K562 (cell line): ENCODE results near the gene PNMA8A. TPM values are rescaled to one million over a fixed set of nuclear protein-coding genes. Genes with fewer than 3 reads are reported as not detected.

Source experiments
- ATAC-seq: fragments of 200-7000 bp; cut with Tn5 transposase; 3 replicates; pipeline ENCODE4 v1.9.1; 2020; ENCODE audit warnings: moderate library complexity
- BruUV-seq: library from RNA; stranded (reverse); fragments of 400-500 nt; replicated peaks from 2 replicates; lab custom pipeline; 2021; lab: Mats Ljungman, UMichigan
- CTCF ChIA-PET: fragments of 300-600 bp; formaldehyde crosslinking; extraction: SDS; loops from one replicate; lab custom pipeline; 2021; ENCODE audit warnings: low intra/inter-chr PET ratio; lab: Yijun Ruan, JAX
- POLR2A ChIA-PET: fragments of 300-600, 350-650 bp; sonication (Branson Sonifier 250); formaldehyde crosslinking; extraction: SDS; loops from one replicate; lab custom pipeline; 2021; ENCODE audit warnings: antibody characterized with exemption, inconsistent platforms; lab: Yijun Ruan, JAX
- DNase-seq, 4 experiments: peaks; one replicate each; pipeline versions ENCODE4 v3.0.0 to v3.0.0-alpha.2; 2011 to 2018; ENCODE audit warnings: low spot score in 3 of 4, mixed read lengths in 3 of 4; ENCODE audit errors: extremely low read depth in 1 of 4
- FAIRE-seq: peaks from 2 replicates; lab custom pipeline; 2011; peaks lifted over from hg19 to GRCh38; lab: Jason Lieb, UNC
- H2AFZ ChIP-seq: 2 replicates; pipeline ENCODE4 v1.6.0; 2011; ENCODE audit warnings: low read depth, low read length, control low read depth, inconsistent platforms
- H3K27ac ChIP-seq: fragments of 200-600 bp; 3 replicates; pipeline ENCODE4 v1.8.0; 2011; ENCODE audit warnings: low read depth, mild to moderate bottlenecking, control low read depth, inconsistent platforms, low read length, moderate library complexity, mixed read lengths; ENCODE audit errors: extremely low read depth
- H3K27me3 ChIP-seq, 2 experiments: fragments of 300-600 bp in 1 of 2; 2 replicates in 1 of 2; 3 replicates in 1 of 2; pipeline versions ENCODE4 v1.6.0 to v1.8.0; 2011; ENCODE audit warnings: inconsistent platforms in 2 of 2, low read length in 2 of 2, mild to moderate bottlenecking in 1 of 2, mixed read lengths in 1 of 2, moderate library complexity in 1 of 2; ENCODE audit not compliant: control insufficient read depth in 2 of 2, insufficient read depth in 2 of 2
- H3K36me3 ChIP-seq: fragments of 300-600 bp; 3 replicates; pipeline ENCODE4 v1.8.0; 2011; ENCODE audit warnings: mild to moderate bottlenecking, low read length, inconsistent platforms; ENCODE audit not compliant: control insufficient read depth, insufficient read depth
- H3K4me1 ChIP-seq, 2 experiments: fragments of 200-600 bp in 1 of 2; replicated peaks in 1 of 2; 2 replicates in 1 of 2; 3 replicates in 1 of 2; pipeline versions ENCODE4 v1.5.1 to v1.8.0; 2011; ENCODE audit warnings: inconsistent platforms in 2 of 2, low read length in 2 of 2, mild to moderate bottlenecking in 1 of 2, mixed read lengths in 1 of 2, moderate library complexity in 1 of 2; ENCODE audit not compliant: control insufficient read depth in 2 of 2, insufficient read depth in 2 of 2
- H3K4me2 ChIP-seq: 2 replicates; pipeline ENCODE4 v1.6.1; 2011; ENCODE audit warnings: low read length, control low read depth, inconsistent platforms, mixed read lengths; ENCODE audit not compliant: insufficient read depth
- H3K4me3 ChIP-seq: fragments of 200-600 bp; sonication (generic), shearing (Covaris generic); 2 replicates; pipeline ENCODE4 v1.5.1; 2016; ENCODE audit warnings: control low read depth, inconsistent platforms
- H3K79me2 ChIP-seq: fragments of 200-600 bp; 3 replicates; pipeline ENCODE4 v1.8.0; 2011; ENCODE audit warnings: low read length, inconsistent platforms; ENCODE audit not compliant: control insufficient read depth, insufficient read depth
- H3K9ac ChIP-seq, 2 experiments: 2 replicates each; pipeline versions ENCODE4 v1.6.0 to v1.6.1; 2011; ENCODE audit warnings: low read depth in 2 of 2, low read length in 2 of 2, control low read depth in 1 of 2, inconsistent platforms in 1 of 2, mild to moderate bottlenecking in 1 of 2, mixed read lengths in 1 of 2; ENCODE audit not compliant: insufficient read depth in 1 of 2
- H3K9me1 ChIP-seq: one replicate; pipeline ENCODE4 v1.6.0; 2011; ENCODE audit warnings: inconsistent platforms, mild to moderate bottlenecking, low read length, moderate library complexity; ENCODE audit not compliant: control insufficient read depth, insufficient read depth
- H3K9me3 ChIP-seq: replicated peaks from 2 replicates; pipeline ENCODE4 v1.5.1; 2011; ENCODE audit warnings: low read depth, low read length, inconsistent platforms; ENCODE audit not compliant: control insufficient read depth, insufficient read depth
- H4K20me1 ChIP-seq: replicated peaks from 2 replicates; pipeline ENCODE4 v1.6.1; 2011; ENCODE audit warnings: low read length, inconsistent platforms, mixed read lengths; ENCODE audit not compliant: control insufficient read depth, insufficient read depth
- CBX1 ChIP-seq: sonication (generic); IDR thresholded peaks from 2 replicates; pipeline ENCODE4 v1.6.1; 2016; ENCODE audit warnings: antibody characterized with exemption, low read depth, mild to moderate bottlenecking
- CHD1 ChIP-seq: fragments of 200-600 bp; sonication (generic); IDR thresholded peaks from one replicate; pipeline ENCODE4 v1.6.1; 2012; ENCODE audit warnings: mild to moderate bottlenecking, moderate library complexity, low read length, inconsistent platforms
- CREB3L1 ChIP-seq: fragments of 450-650 bp; IDR thresholded peaks from 2 replicates; pipeline ENCODE4 v1.6.1; 2014; ENCODE audit warnings: low read depth, mild to moderate bottlenecking, moderate library complexity, borderline replicate concordance
- DPF2 ChIP-seq: fragments of 450-650 bp; IDR thresholded peaks from 2 replicates; pipeline ENCODE4 v1.6.1; 2016
- ELF1 ChIP-seq: fragments of 200-800 bp; sonication (Bioruptor generic); IDR thresholded peaks from 2 replicates; pipeline ENCODE4 v1.6.1; 2016; ENCODE audit warnings: missing genetic modification characterization, missing compliant biosample characterization
- HNRNPL ChIP-seq: fragments of 200-400 bp; formaldehyde crosslinking; IDR thresholded peaks from 2 replicates; pipeline ENCODE4 v1.6.1; 2017; ENCODE audit warnings: low read depth, mild to moderate bottlenecking, low read length
- LARP7 ChIP-seq: fragments of 450-650 bp; IDR thresholded peaks from 2 replicates; pipeline ENCODE4 v1.6.1; 2016
- MECOM ChIP-seq: fragments of 250-450 bp; sonication (Bioruptor Pico); IDR thresholded peaks from 2 replicates; pipeline ENCODE4 v1.8.0; 2022; ENCODE audit warnings: inconsistent platforms
- MTA3 ChIP-seq: fragments of 450-650 bp; formaldehyde crosslinking; IDR thresholded peaks from 2 replicates; pipeline ENCODE4 v1.6.1; 2017; ENCODE audit warnings: mild to moderate bottlenecking, borderline replicate concordance
- MXI1 ChIP-seq: IDR thresholded peaks from 2 replicates; pipeline ENCODE4 v1.6.1; 2011; ENCODE audit warnings: low read depth, mild to moderate bottlenecking, improper control_type of control experiment, low read length
- NCOA4 ChIP-seq: fragments of 450-650 bp; IDR thresholded peaks from 2 replicates; pipeline ENCODE4 v1.6.1; 2018; ENCODE audit warnings: mild to moderate bottlenecking; ENCODE audit not compliant: partially characterized antibody
- SMARCA5 ChIP-seq: fragments of 450-650 bp; IDR thresholded peaks from 2 replicates; pipeline ENCODE4 v1.6.1; 2016
- SNAPC5 ChIP-seq: fragments of 250-450 bp; sonication (Bioruptor Pico); IDR thresholded peaks from 2 replicates; pipeline ENCODE4 v1.8.0; 2021; ENCODE audit warnings: moderate library complexity, mild to moderate bottlenecking, inconsistent platforms
- TAF15 ChIP-seq: fragments of 200-400 bp; formaldehyde crosslinking; IDR thresholded peaks from 2 replicates; pipeline ENCODE4 v1.6.1; 2017; ENCODE audit warnings: mild to moderate bottlenecking, low read depth, low read length, moderate library complexity
- TAF9B ChIP-seq: fragments of 450-650 bp; IDR thresholded peaks from 2 replicates; pipeline ENCODE4 v1.6.1; 2018; ENCODE audit warnings: mild to moderate bottlenecking; ENCODE audit not compliant: partially characterized antibody
- ZNF217 ChIP-seq: sonication (generic); formaldehyde crosslinking; IDR thresholded peaks from 2 replicates; pipeline ENCODE4 v1.8.0; 2022; ENCODE audit warnings: mild to moderate bottlenecking, missing genetic modification reagents
- WGBS: fragments of 100-300 bp; shearing (Covaris generic); methylation state at CpG from one replicate; pipeline ENCODE4 v1.1.6; 2016; ENCODE audit warnings: low coverage, mixed read lengths; ENCODE audit not compliant: insufficient coverage; ENCODE audit errors: missing lambda C conversion rate; 5-methylcytosine and 5-hydroxymethylcytosine counted together
- in situ Hi-C: fragments of 300-500 bp; cut with MboI; formaldehyde crosslinking; loops from 4 replicates; pipeline ENCODE4 v1.15.0; 2018; ENCODE audit warnings: inconsistent platforms, mixed read lengths
- intact Hi-C: fragments of 100-400 bp; cut with micrococcal nuclease; formaldehyde crosslinking; loops from 2 replicates; pipeline ENCODE4 v1.14.2; 2022
- polyA plus RNA-seq, 8 experiments: library from polyadenylated mRNA; depleted of rRNA in 4 of 8; stranded (reverse) in 5 of 8; unstranded in 3 of 8; fragments of >200 nt; fragmentation: Nextera tagmentation in 2 of 8; fragmentation: Illumina TruSeq in 1 of 8; extraction: Ambion mirVana in 2 of 8; extraction: Trizol in 1 of 8; gene quantifications; 2 replicates each; pipeline versions ENCODE4 v1.2.1 to v1.2.3, GENCODE V29; 2011 to 2014; ENCODE audit warnings: inconsistent platforms in 1 of 8, missing spikeins in 1 of 8
- total RNA-seq, 7 experiments: library from RNA; depleted of rRNA in 6 of 7; stranded (reverse); fragments of >200 nt in 6 of 7; fragmentation: Illumina TruSeq in 2 of 7; extraction: Trizol in 2 of 7; gene quantifications; 2 replicates each; pipeline versions ENCODE4 v1.2.1 to v1.2.3, GENCODE V29; 2011 to 2021; ENCODE audit warnings: low replicate concordance in 1 of 7

The PNMA8A gene
- total and polyA plus RNA-seq, 9 of the 15 experiments (the other 6 are each of a cell fraction or from before 2014, with no cell fraction given), result 6.6 to 23.8 (median 14.9) TPM

- TF ChIP-seq TAF9B, result no peak
- TF ChIP-seq TAF15, result no peak
Observed at GRCh38 chr19:46448601-46449000, 22.8 kb downstream of the PNMA8A start (continued).

DNA sequence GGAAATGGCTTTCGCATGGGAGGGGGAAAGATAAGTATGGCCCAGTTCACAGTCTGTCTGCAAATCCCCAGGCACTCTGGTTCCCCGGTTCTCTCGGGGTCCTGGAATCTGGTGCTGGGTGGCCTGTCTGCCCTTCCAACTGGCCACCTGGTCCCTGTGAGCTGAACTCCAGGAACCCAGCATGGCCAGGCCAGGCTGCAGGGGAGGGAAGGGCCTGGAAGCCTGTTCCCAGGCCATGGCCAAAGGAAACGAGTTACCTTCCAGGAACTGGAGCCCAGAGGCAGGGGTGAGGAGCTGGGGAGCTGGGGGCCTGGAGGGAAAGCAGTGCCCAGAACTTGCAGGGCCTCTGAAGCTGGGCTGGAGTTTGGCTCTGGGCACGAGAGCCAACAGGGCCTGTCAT is 23.5 kb downstream of the PNMA8A start:
- H3K4me3 ChIP-seq, result no peak overlapping the region
- H3K4me1 ChIP-seq, result no peaks in the 10 kb centered on the region
- BruUV-seq, result no TSS peak
- POLR2A ChIA-PET, result interaction anchor here (0.7 kb wide), 1 partner anchor 137 kb away, joined by 3 read pairs; no protein-coding TSS in a partner anchor
- peaks cover 2% of the 10 kb centered on the region for H3K9me3 ChIP-seq
- H3K79me2 ChIP-seq, result no peaks in the 10 kb centered on the region
- no peak overlapping the region for H3K4me2 ChIP-seq
- in situ Hi-C loops (no loop called here), intact Hi-C loops (no loop called here)
- no peak for TF ChIP-seq CHD1
- 0 out of 4 replicates have a peak overlapping the region, but pooled peaks of 1 of the 2 experiments have one; percentile 5 for H3K9ac ChIP-seq
- WGBS, result 3% methylated on average over 3 of the region's 5 CpGs
- peaks cover 18 to 29% of the 10 kb centered on the region in 2 experiments for H3K27me3 ChIP-seq
- no peaks in the 10 kb centered on the region for H3K36me3 ChIP-seq
- no peaks in the 10 kb centered on the region for H3K9me1 ChIP-seq
- no peak for DNase-seq
- FAIRE-seq, result no peak
- H2AFZ ChIP-seq, result no peak overlapping the region
- no peaks in the 10 kb centered on the region for H4K20me1 ChIP-seq
- no peak for ATAC-seq
- CTCF ChIA-PET, result no interaction called here
- H3K27ac ChIP-seq, result no peak overlapping the region

GRCh38 chr19:46447006-46447405 is 24.4 kb downstream of the PNMA8A start:
- Histone ChIP-seq H3K9ac (no peak overlapping the region), H3K9me3 (peaks cover 2% of the 10 kb centered on the region), H2AFZ (no peak overlapping the region), H3K27ac (no peak overlapping the region), H3K36me3 (no peaks in the 10 kb centered on the region), H3K9me1 (no peaks in the 10 kb centered on the region), H3K4me3 (no peak overlapping the region), H3K27me3 (peaks cover 14 to 29% of the 10 kb centered on the region in 2 experiments), H3K4me1 (no peaks in the 10 kb centered on the region), H3K4me2 (no peak overlapping the region), H3K79me2 (no peaks in the 10 kb centered on the region), H4K20me1 (no peaks in the 10 kb centered on the region)
- ChIA-PET CTCF (no interaction called here), POLR2A (interaction anchor here (1.0 kb wide), 1 partner anchor 12 kb away, joined by 4 read pairs; no protein-coding TSS in a partner anchor)
- no TSS peak for BruUV-seq
- 6% methylated on average over 2 of the region's 3 CpGs for WGBS
- DNase-seq (no peak), FAIRE-seq (no peak), ATAC-seq (no peak)
- intact Hi-C loops, result no loop called here
- in situ Hi-C loops, result no loop called here
- TF ChIP-seq CREB3L1 (no peak), MXI1 (no peak), MTA3 (no peak), ZNF217 (CRISPR knock-in tag) (no peak), ELF1 (no peak), CBX1 (no peak), SNAPC5 (CRISPR knock-in tag) (no peak), DPF2 (no peak), SMARCA5 (no peak), NCOA4 (no peak), HNRNPL (no peak), LARP7 (no peak), MECOM (no peak)
